ENCODE data around the gene CRKL. TPM values are rescaled to one million over a fixed set of nuclear protein-coding genes. Genes with fewer than 3 reads are reported as not detected.

Gene CRKL
- total and polyA plus RNA-seq, 12 donors: 19.2 to 76.9 (median 54.4) TPM

DNA sequence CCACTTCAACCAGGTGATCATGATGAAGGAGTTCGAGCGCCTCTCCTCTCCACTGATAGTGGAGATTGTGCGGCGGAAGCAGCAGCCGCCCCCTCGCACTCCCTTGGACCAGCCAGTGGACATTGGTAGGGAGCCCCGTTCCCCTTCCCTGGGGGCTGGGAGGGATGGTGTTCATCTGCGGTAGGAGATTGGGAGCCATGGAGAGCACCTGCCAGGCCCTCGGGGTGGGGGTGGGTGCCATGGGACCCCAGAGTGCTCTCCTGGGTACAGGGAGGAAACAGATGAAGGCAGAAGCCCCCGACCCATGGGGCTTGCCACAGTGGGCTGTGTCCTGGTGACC, 77.7 kb downstream of the CRKL start:
- Histone ChIP-seq H3K9me3 (no peaks in the 10 kb centered on the region), H3K27me3 (no peaks in the 10 kb centered on the region), H3K4me3 (no peak overlapping the region), H3K27ac (no peak overlapping the region), H3K36me3 (peaks cover 0 to 100% (median 36%) of the 10 kb centered on the region in 9 donors), H3K4me1 (peaks cover 0 to 8% (median 5%) of the 10 kb centered on the region in 9 donors)
- TF ChIP-seq, protein P1, sequence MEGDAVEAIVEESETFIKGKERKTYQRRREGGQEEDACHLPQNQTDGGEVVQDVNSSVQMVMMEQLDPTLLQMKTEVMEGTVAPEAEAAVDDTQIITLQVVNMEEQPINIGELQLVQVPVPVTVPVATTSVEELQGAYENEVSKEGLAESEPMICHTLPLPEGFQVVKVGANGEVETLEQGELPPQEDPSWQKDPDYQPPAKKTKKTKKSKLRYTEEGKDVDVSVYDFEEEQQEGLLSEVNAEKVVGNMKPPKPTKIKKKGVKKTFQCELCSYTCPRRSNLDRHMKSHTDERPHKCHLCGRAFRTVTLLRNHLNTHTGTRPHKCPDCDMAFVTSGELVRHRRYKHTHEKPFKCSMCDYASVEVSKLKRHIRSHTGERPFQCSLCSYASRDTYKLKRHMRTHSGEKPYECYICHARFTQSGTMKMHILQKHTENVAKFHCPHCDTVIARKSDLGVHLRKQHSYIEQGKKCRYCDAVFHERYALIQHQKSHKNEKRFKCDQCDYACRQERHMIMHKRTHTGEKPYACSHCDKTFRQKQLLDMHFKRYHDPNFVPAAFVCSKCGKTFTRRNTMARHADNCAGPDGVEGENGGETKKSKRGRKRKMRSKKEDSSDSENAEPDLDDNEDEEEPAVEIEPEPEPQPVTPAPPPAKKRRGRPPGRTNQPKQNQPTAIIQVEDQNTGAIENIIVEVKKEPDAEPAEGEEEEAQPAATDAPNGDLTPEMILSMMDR (IDR thresholded peaks at IDR 0.05): no peak
- ATAC-seq (no peak), DNase-seq (no peak)
- WGBS, 2 donors: 92 to 93% methylated on average over 10 of the region's 10 CpGs
- intact Hi-C loops (cut with DNase I): no loop called here

DNA sequence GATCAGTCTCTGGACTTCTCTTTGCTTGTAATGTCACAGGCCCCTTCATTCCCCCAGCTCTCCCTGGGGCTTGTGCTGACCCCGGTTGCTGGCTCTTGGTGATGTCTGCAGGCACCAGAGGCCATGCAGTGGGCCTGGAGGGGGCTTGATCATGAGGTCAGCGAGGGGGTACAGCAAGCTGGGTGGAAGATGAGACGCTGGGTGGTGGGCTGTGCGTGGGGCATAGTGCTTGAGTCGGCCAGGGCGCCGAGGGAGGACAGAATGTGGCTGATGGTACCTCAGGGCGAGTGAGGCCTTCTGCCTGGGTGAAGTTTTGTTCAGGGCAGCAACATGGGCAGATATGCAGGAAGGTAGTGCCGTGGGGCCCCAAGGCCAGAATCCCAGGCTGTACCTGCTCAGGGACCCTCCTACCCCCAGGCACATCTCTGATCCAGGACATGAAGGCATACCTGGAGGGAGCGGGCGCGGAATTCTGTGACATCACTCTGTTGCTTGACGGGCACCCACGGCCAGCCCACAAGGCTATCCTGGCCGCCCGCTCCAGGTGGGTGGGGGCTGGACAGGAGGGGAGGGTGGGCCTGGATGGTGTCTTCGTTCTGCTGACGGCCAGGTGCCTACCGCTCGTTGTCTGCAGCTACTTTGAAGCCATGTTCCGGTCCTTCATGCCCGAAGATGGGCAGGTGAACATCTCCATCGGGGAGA, 78.3 kb downstream of the CRKL start:
- no peak overlapping the region for H3K4me3 ChIP-seq
- no peak overlapping the region for H3K27ac ChIP-seq
- 91 to 94% methylated on average over 23 of the region's 23 CpGs for WGBS, 2 donors
- no peaks in the 10 kb centered on the region for H3K9me3 ChIP-seq
- ATAC-seq (no peak), DNase-seq (no peak)
- intact Hi-C loops (cut with DNase I): no loop called here
- H3K4me1 ChIP-seq: peaks cover 1 to 14% (median 11%) of the 10 kb centered on the region in 9 donors
- TF ChIP-seq, protein P1 (IDR thresholded peaks at IDR 0.05): no peak
- H3K36me3 ChIP-seq: peaks cover 0 to 100% (median 42%) of the 10 kb centered on the region in 9 donors
- H3K27me3 ChIP-seq: no peaks in the 10 kb centered on the region

DNA sequence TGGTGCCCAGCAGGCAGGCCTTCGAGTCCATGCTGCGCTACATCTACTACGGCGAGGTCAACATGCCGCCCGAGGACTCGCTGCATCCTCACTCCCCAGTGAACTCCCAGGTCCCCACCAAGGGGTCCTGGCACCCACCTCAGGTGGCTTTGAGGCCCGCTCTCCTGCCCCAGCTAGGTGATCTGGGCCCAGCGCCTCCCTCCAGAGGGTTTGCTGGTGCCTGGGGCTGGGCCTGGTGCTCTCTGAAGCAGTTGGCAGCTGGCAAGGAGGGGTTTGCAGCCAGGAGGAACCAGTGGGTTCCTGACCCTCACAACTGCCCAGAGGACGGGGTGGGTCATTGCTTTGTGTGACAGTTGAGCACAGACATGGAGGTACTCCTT, 78.8 kb downstream of the CRKL start:
- intact Hi-C loops (cut with DNase I): no loop called here
- no peak overlapping the region for H3K27ac ChIP-seq
- no peaks in the 10 kb centered on the region for H3K27me3 ChIP-seq
- no peaks in the 10 kb centered on the region for H3K9me3 ChIP-seq
- no peak for ATAC-seq
- no peak overlapping the region for H3K4me3 ChIP-seq
- peaks cover 7 to 19% (median 16%) of the 10 kb centered on the region in 9 donors for H3K4me1 ChIP-seq
- no peak for DNase-seq
- 94% methylated on average over 10 of the region's 10 CpGs for WGBS, 2 donors
- TF ChIP-seq, protein P1 (IDR thresholded peaks at IDR 0.05): no peak
- H3K36me3 ChIP-seq: peaks cover 0 to 95% (median 42%) of the 10 kb centered on the region in 9 donors

DNA sequence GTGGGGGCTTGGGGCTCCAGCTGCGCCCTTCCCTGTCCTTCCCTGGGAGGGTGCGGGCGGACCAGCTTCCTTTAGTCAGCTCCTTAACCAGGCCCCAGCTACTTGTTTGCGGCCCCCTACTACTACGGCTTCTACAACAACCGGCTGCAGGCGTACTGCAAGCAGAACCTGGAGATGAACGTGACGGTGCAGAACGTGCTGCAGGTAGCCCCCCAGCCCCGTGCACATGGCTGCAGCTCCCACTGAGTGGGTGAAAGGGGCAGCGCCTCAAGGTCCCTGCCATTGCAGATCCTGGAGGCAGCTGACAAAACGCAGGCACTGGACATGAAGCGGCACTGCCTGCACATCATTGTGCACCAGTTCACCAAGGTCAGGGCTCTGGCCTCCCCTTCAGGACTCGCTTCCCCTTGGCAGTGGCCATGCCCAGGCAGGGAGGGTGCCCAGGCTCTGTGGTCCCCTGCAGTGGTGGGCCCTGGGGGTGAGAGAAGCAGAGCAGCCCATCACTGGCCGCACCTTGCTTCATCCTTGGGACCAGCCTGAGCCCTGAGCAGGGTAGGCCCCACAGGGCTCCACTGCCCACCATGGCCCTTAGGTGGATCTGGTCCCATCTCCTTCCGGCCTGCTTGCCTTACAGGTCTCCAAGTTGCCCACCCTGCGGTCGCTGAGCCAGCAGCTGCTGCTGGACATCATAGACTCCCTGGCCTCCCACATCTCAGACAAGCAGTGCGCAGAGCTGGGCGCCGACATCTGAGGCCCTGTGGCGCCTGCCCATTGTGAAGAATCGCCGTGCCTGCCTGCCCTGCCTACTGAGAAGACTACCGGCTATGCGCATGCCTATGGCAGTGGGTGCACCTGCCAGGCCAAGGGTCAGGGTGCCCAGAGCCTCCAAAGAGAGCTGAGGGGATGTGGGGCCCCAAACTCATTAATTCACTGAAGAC, 79.7 kb downstream of the CRKL start:
- no peak overlapping the region for H3K27ac ChIP-seq
- peaks cover 11 to 23% (median 20%) of the 10 kb centered on the region in 9 donors for H3K4me1 ChIP-seq
- TF ChIP-seq, protein P1 (IDR thresholded peaks at IDR 0.05): no peak
- ATAC-seq (no peak), DNase-seq (no peak)
- 89 to 91% methylated on average over 27 of the region's 27 CpGs for WGBS, 2 donors
- H3K36me3 ChIP-seq: peaks cover 0 to 86% (median 38%) of the 10 kb centered on the region in 9 donors
- intact Hi-C loops (cut with DNase I): no loop called here
- H3K9me3 ChIP-seq: no peaks in the 10 kb centered on the region
- no peaks in the 10 kb centered on the region for H3K27me3 ChIP-seq
- no peak overlapping the region for H3K4me3 ChIP-seq
